HG02759 (cell line): ENCODE measurements around the gene ASIC5.
A peak's percentile ranks its signal among the peaks of the same experiment; 100 is the strongest.

ENCODE experiments used
- ATAC-seq: cut with Tn5 transposase; IDR thresholded peaks from one replicate; pipeline ENCODE4 v1.9.1; 2021; ENCODE audit warnings: mild to moderate bottlenecking, moderate library complexity; ENCODE audit not compliant: unreplicated experiment

The ASIC5 gene

GRCh38 chr4:155883895-155884294 lies 17.8 kb upstream of the ASIC5 start:
- ATAC-seq, result no peak

GRCh38 chr4:155881555-155881954 lies 15.5 kb upstream of the ASIC5 start:
- ATAC-seq, result no peak

- ATAC-seq, result no peak
These were observed 13.7 kb upstream of the ASIC5 start for GRCh38 chr4:155879767-155880166.

- ATAC-seq, result no peak
These were observed 12.5 kb upstream of the ASIC5 start for GRCh38 chr4:155878611-155879010.

- ATAC-seq, result no peak
These were observed 11.9 kb upstream of the ASIC5 start for GRCh38 chr4:155877971-155878370.

GRCh38 chr4:155875878-155876277 lies 9.8 kb upstream of the ASIC5 start:
- ATAC-seq, result no peak

- no peak for ATAC-seq
These were observed 10.2 kb downstream of the ASIC5 start for GRCh38 chr4:155855897-155856296.

- peak; percentile 45 for ATAC-seq
These were observed 11.4 kb downstream of the ASIC5 start for GRCh38 chr4:155854582-155855226.

- no peak for ATAC-seq
These were observed 12.9 kb downstream of the ASIC5 start for GRCh38 chr4:155853189-155853588.

GRCh38 chr4:155849042-155849441 lies 17.0 kb downstream of the ASIC5 start:
- ATAC-seq, result no peak

- no peak for ATAC-seq
These were observed 19.1 kb downstream of the ASIC5 start for GRCh38 chr4:155846929-155847328.

GRCh38 chr4:155842080-155842479 lies 24.0 kb downstream of the ASIC5 start:
- no peak for ATAC-seq

GRCh38 chr4:155837203-155837796 lies 28.8 kb downstream of the ASIC5 start:
- no peak for ATAC-seq

GRCh38 chr4:155832664-155833063 lies 33.4 kb downstream of the ASIC5 start:
- no peak for ATAC-seq

- no peak for ATAC-seq
These were observed 37.4 kb downstream of the ASIC5 start for GRCh38 chr4:155828628-155829027.

GRCh38 chr4:155822572-155822971 lies 43.5 kb downstream of the ASIC5 start:
- ATAC-seq, result no peak

GRCh38 chr4:155820887-155821518 lies 45.1 kb downstream of the ASIC5 start:
- ATAC-seq, result no peak

- no peak for ATAC-seq
These were observed 47.0 kb downstream of the ASIC5 start for GRCh38 chr4:155819066-155819465.

- ATAC-seq, result no peak
These were observed 47.4 kb downstream of the ASIC5 start for GRCh38 chr4:155818639-155819038.

- ATAC-seq, result no peak
These were observed 55.0 kb downstream of the ASIC5 start for GRCh38 chr4:155811083-155811482.

GRCh38 chr4:155809835-155810234 lies 56.2 kb downstream of the ASIC5 start:
- peak; percentile 99 for ATAC-seq

GRCh38 chr4:155807021-155807420 lies 59.1 kb downstream of the ASIC5 start:
- ATAC-seq, result no peak
